Upper lobe of left lung (tissue), 4 donors: ENCODE data around the gene SNED1.

ENCODE experiments used
- EP300 ChIP-seq, 4 donors: sonication (generic); formaldehyde crosslinking; IDR thresholded peaks; one replicate each; pipeline ENCODE4 v1.5.1; 2017; ENCODE audit warnings: antibody characterized with exemption in 4 of 4, control low read depth in 2 of 4
- POLR2A ChIP-seq, 4 donors: fragments of 450-650 bp; IDR thresholded peaks; one replicate each; pipeline ENCODE4 v1.5.1; 2016 to 2017; ENCODE audit warnings: antibody characterized with exemption in 4 of 4, mild to moderate bottlenecking in 2 of 4
- POLR2AphosphoS5 ChIP-seq, 2 donors: sonication (generic); formaldehyde crosslinking; IDR thresholded peaks; one replicate each; pipeline ENCODE4 v1.5.1; 2017; ENCODE audit warnings: antibody characterized with exemption in 2 of 2
- TF ChIP-seq, protein P1 (sequence below), 6 experiments: fragments of 450-650 bp in 4 of 6; fragments of 200-600 bp in 2 of 6; sonication (generic) in 2 of 6; IDR thresholded peaks; one replicate each; pipeline ENCODE4 v1.5.1; 2016 to 2019; ENCODE audit warnings: antibody characterized with exemption in 6 of 6

DNA sequence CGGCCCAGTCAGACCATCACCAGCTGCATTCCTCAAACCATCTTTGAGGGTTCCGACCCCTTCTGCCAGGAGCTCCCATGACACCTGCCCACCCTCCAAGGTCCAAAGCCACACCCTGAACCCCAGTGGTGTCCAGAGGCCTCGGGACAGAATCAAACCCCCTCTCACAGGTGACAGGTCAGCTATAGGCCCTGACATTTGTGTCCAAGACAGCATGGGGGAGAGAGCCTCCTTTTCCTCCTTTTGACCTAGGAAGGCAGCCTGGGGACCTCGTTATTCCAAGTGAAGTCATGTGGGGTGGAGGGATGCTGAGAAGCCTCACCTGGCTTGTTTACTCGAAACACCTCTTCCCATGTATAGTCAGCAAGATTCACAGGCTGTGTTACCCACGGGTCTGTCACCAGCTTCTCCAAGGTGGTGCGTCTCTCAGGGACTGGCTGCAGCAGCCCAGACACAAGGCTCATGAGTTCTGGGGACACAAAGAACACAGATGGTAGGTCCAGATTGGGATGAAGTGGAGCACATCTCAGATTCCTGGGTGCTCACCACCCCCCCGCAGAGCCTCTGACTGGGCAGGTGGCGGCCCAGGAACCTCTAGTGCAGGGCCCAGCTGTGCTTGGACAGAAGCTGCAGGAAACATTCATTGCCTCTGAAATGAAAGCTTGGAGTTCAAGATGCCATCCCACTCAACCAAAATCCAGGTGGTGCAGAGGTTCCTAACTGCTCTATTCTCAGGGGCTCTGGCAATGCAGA is 108.8 kb downstream of the SNED1 start:
- no peak for TF ChIP-seq POLR2A (IDR thresholded peaks at IDR 0.05)
- TF ChIP-seq, protein P1, sequence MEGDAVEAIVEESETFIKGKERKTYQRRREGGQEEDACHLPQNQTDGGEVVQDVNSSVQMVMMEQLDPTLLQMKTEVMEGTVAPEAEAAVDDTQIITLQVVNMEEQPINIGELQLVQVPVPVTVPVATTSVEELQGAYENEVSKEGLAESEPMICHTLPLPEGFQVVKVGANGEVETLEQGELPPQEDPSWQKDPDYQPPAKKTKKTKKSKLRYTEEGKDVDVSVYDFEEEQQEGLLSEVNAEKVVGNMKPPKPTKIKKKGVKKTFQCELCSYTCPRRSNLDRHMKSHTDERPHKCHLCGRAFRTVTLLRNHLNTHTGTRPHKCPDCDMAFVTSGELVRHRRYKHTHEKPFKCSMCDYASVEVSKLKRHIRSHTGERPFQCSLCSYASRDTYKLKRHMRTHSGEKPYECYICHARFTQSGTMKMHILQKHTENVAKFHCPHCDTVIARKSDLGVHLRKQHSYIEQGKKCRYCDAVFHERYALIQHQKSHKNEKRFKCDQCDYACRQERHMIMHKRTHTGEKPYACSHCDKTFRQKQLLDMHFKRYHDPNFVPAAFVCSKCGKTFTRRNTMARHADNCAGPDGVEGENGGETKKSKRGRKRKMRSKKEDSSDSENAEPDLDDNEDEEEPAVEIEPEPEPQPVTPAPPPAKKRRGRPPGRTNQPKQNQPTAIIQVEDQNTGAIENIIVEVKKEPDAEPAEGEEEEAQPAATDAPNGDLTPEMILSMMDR (IDR thresholded peaks at IDR 0.05), result no peak
- no peak for TF ChIP-seq POLR2AphosphoS5 (IDR thresholded peaks at IDR 0.05)
- TF ChIP-seq EP300 (IDR thresholded peaks at IDR 0.05), result no peak
